ENCODE results near the gene MR1. TPM values are rescaled to one million over a fixed set of nuclear protein-coding genes. Genes with fewer than 3 reads are reported as not detected.

The MR1 gene
- total and polyA plus RNA-seq, 2 of the 13 experiments (the other 11 are each of a cell fraction or from before 2014, with no cell fraction given) = 7.7 to 10.4 TPM

GRCh38 chr1:180988253-180988752 is 45.5 kb upstream of the MR1 start (continued):
- peak; percentile 49; the same call in 1 of the 2 replicates for TF ChIP-seq BCL6 (CRISPR knock-in tag; IDR thresholded peaks at IDR 0.05)

- Histone ChIP-seq H2AFZ (ENCODE audit: low read length) (no peak overlapping the region), H4K20me1 (ENCODE audit: insufficient read depth, low read length) (no peaks in the 10 kb centered on the region), H3K4me3 (replicated peaks in 1 of 3; ENCODE audit: insufficient read depth in 1 of 3, low read depth in 2 of 3, low read length in 3 of 3) (no peak overlapping the region), H3K4me2 (ENCODE audit: low read depth, low read length) (no peak overlapping the region), H3K9me3 (ENCODE audit: low read length) (no peaks in the 10 kb centered on the region), H3K9ac (ENCODE audit: insufficient read depth, low read depth, low read length) (no peak overlapping the region), H3K4me1 (ENCODE audit: insufficient read depth, low read length) (no peaks in the 10 kb centered on the region), H3K27ac (ENCODE audit: extremely low read length, insufficient read depth, low read length) (no peak overlapping the region), H3K27me3 (ENCODE audit: control insufficient read depth in 1 of 2, insufficient read depth in 2 of 2, low read length in 2 of 2) (no peaks in the 10 kb centered on the region), H3K36me3 (replicated peaks in 1 of 2; ENCODE audit: control insufficient read depth in 1 of 2, insufficient read depth in 2 of 2, low read length in 2 of 2) (peaks cover 9 to 40% of the 10 kb centered on the region in 2 experiments), H3K79me2 (ENCODE audit: insufficient read depth, low read length) (no peaks in the 10 kb centered on the region)
- DNase-seq (ENCODE audit: low spot score) (no peak), FAIRE-seq (no peak), ATAC-seq (no peak)
- ChIA-PET POLR2A (no interaction called here), CTCF (ENCODE audit: low intra/inter-chr PET ratio, low total read pairs) (no interaction called here)
- 97% methylated on average over 3 of the region's 3 CpGs for WGBS (ENCODE audit: low lambda C conversion rate)
- BruUV-seq (replicated peaks) = no TSS peak
- in situ Hi-C loops (cut with HindIII; ENCODE audit: extremely low pct_ligation_motif_present, low pct_unique_long_range_greater_than_20kb) (no loop called here), intact Hi-C loops (cut with micrococcal nuclease; ENCODE audit: unreplicated experiment) (no loop called here)
- TF ChIP-seq KAT2B (IDR thresholded peaks at IDR 0.05; ENCODE audit: borderline replicate concordance, low read depth, low read length) (no peak), PHF5A (CRISPR knock-in tag; IDR thresholded peaks at IDR 0.05; ENCODE audit: low read depth, unreplicated experiment) (no peak), ZNF275 (CRISPR knock-in tag; IDR thresholded peaks at IDR 0.05; ENCODE audit: borderline replicate concordance) (no peak), NFYB (CRISPR knock-in tag; IDR thresholded peaks at IDR 0.05) (no peak), ELF4 (CRISPR knock-in tag; IDR thresholded peaks at IDR 0.05; ENCODE audit: borderline replicate concordance) (no peak), SRY (CRISPR knock-in tag; IDR thresholded peaks at IDR 0.05) (no peak), ZNF484 (CRISPR knock-in tag; IDR thresholded peaks at IDR 0.05; ENCODE audit: borderline replicate concordance, low read depth) (no peak), HNRNPLL (IDR thresholded peaks at IDR 0.05; ENCODE audit: low read depth, low read length, poor library complexity, severe bottlenecking) (no peak), ZXDC (CRISPR knock-in tag; IDR thresholded peaks at IDR 0.05) (no peak), ZNF891 (CRISPR knock-in tag; IDR thresholded peaks at IDR 0.05) (no peak), IKZF1 (IDR thresholded peaks at IDR 0.05) (no peak), NFAT5 (CRISPR knock-in tag; IDR thresholded peaks at IDR 0.05) (no peak), ZNF850 (CRISPR knock-in tag; conservative IDR thresholded peaks at IDR 0.05) (no peak)
Observed at GRCh38 chr1:180994262-180994661, 39.5 kb upstream of the MR1 start.
